Amniotic epithelial cell (primary cell): Measurements from ENCODE around the gene PRADC1.

Experiments
- DNase-seq: peaks from one replicate; pipeline ENCODE4 v3.0.0-alpha.2; 2010; ENCODE audit warnings: low read depth

Gene PRADC1

GRCh38 chr2:73235315-73236028, 2.4 kb upstream of the PRADC1 start:
- DNase-seq = peak; percentile 5

- peak; percentile 88 for DNase-seq
These were observed 1.1 kb upstream of the PRADC1 start, which contains the start of gene CCT7 for GRCh38 chr2:73233932-73234832. TSS of gene CCT7 (plus strand) at chr2:73234308. CDS start at chr2:73234379, 71 bp downstream.

GRCh38 chr2:73232403-73233153, 461 bp downstream of the PRADC1 start:
- no peak for DNase-seq

- no peak for DNase-seq
These were observed 4.4 kb downstream of the PRADC1 start for GRCh38 chr2:73228631-73229030.

GRCh38 chr2:73227086-73227485, 6.0 kb downstream of the PRADC1 start:
- DNase-seq = no peak

GRCh38 chr2:73225513-73226360, 7.3 kb downstream of the PRADC1 start:
- no peak for DNase-seq

- DNase-seq = no peak
These were observed 9.2 kb downstream of the PRADC1 start for GRCh38 chr2:73223821-73224220.

GRCh38 chr2:73218298-73218697, 14.7 kb downstream of the PRADC1 start:
- DNase-seq = peak; percentile 86

- no peak for DNase-seq
These were observed 15.2 kb downstream of the PRADC1 start for GRCh38 chr2:73217826-73218225.

- no peak for DNase-seq
These were observed 15.9 kb downstream of the PRADC1 start for GRCh38 chr2:73217160-73217559.

- no peak for DNase-seq
These were observed 17.8 kb downstream of the PRADC1 start for GRCh38 chr2:73215254-73215653.

GRCh38 chr2:73214120-73215035, 18.7 kb downstream of the PRADC1 start, which contains the start of gene SMYD5:
TSS of gene SMYD5 (plus strand) at chr2:73214245. CDS start at chr2:73214267, 22 bp downstream.
- peak; percentile 74 for DNase-seq

GRCh38 chr2:73212448-73213176, 20.4 kb downstream of the PRADC1 start:
- peak; percentile 74 for DNase-seq

GRCh38 chr2:73212098-73212447, 21.0 kb downstream of the PRADC1 start:
- no peak for DNase-seq

- no peak for DNase-seq
These were observed 22.3 kb downstream of the PRADC1 start for GRCh38 chr2:73210696-73211095.

GRCh38 chr2:73210019-73210418, 23.0 kb downstream of the PRADC1 start:
- no peak for DNase-seq

- no peak for DNase-seq
These were observed 24.8 kb downstream of the PRADC1 start for GRCh38 chr2:73208258-73208657.

- DNase-seq = peak; percentile 6
These were observed 27.4 kb downstream of the PRADC1 start for GRCh38 chr2:73205611-73206010.

GRCh38 chr2:73203055-73203681, 29.9 kb downstream of the PRADC1 start:
- no peak for DNase-seq
